Activated gamma-delta T cell treated with anti-CD3 and anti-CD28 coated beads, Interleukin-2, amount 50 U/mL, for 16 hours (primary cell): Measurements from ENCODE around the gene PBX1.

Experiments
- DNase-seq: peaks from one replicate; pipeline ENCODE4 v3.0.0-alpha.2; 2020; ENCODE audit warnings: low read depth

The PBX1 gene

DNA sequence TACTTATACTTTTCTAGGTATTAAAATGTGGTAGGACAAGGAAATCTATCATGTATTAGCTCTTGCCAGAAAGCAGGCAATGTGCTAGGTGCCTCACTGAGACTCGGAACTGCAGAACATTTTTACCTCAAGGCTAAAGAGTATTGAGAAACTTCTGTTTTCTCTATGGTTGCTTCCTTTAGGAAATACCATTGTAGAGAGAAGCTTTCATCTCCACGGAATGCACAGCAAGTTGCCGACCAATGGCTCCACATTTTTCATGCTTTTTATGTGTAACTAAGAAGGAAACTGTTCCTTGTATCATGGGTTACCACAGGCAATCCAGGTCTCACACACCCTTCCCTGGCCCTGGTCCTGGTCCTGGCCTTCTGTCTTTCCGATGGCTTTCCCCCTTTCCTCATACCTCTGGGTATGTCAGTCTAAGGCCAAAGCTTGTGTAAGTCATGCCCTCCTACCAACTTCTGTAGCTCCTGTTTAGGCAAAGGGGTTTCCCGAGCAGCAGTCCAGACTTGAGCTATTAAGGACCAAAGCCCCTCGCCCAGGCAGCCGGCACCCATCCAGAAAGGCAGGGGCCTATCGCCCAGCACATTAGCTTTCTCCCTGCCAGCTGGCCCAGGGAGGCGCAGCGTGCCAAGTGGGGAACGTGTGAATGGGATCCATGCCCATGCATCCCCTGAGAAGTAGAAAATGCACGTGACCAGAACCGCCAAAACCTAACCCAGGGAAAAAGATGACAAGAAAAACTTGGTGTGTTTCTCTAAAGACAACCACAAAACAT is 225.0 kb downstream of the PBX1 start:
- no peak for DNase-seq

DNA sequence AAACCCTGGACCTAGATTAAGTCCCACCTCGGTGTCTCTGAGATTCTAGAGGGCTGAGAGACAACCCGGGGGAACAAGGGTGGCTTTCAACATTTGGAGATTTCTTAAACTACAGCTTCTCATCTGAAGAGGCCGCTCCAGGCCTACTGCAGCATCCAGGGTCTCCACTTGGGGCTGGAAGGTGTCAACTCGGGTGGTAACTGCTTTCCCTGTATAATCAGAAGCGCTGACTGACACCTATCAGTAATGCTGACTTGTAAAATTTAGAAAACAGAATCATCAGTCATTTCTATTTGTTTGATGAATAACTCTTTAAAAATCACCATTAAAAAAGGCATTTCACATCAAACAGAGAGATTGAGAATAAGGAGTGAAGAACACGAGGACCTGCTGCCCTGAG is 226.0 kb downstream of the PBX1 start:
- no peak for DNase-seq

DNA sequence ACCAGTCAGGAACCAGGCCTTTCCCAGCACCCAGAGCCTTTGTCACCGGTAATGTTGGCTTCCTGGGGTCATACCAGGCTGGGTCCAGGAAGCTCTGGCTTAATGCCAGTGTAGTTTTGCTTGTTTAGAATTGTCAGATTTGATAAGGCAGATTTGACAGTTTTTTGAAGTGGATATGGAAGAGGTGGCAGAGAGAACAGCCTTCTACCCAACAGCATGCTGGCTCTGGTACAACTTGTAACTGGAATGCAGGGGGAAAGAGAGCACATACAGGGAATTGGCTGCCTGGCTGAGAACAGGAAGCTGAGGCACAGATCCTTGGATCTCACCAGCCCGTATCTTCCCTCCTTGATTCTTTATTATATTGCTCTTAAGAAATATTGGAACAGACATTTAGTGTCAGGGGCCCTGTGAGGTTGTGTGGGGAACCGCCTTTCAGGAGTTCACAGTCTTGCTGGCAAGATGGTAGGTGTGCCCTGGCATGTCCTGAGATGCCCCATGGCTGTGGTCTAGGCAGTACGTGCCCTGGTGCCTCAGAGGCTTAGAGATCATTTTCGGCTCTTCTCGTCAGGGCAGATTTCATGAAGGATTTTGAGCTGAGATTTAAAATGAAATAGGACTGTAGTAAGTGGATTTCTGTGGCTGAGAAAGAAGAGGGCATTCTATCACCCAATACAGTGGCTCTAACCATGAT is 227.0 kb downstream of the PBX1 start:
- no peak for DNase-seq

DNA sequence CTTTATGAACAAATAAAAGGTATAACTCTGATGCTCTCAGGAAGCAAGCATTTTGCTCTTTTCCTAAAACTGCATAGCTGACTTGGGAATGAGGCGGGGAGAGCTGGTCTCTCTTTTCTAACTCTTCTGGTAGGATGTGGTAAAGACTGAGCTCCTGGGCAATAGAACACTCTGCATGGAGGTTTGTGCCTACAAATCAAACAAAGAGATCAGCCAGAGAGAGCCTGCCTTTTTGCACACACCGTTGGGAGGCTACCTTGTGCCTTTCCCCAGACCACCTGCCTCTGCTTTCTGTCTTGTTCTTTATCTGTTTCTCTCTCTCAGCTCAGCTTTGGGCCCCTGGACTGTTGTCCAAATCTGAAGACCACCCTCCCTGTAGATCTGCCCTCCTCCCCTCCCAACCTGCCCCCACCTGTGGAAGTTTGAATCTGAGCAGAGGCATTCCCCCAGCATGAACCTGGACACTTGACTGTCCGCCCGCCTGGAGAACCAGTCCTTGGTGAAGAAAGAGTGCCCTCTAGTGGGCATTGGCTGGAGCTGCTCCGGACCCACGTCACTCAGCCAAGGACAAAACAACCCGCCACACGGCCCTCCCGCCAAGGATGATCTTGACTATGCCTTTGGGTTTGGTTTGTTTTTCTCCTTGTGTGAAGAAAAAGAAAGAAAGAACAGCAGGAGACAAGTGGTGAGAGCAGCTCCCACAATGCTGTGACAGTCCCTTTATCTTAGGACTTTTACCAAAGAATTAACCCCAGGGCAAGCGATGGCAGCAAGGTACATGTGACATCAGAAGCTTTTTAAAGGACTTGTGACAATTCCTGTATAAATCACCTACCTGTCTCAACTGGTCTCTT is 228.2 kb downstream of the PBX1 start:
- DNase-seq = peak; percentile 2

DNA sequence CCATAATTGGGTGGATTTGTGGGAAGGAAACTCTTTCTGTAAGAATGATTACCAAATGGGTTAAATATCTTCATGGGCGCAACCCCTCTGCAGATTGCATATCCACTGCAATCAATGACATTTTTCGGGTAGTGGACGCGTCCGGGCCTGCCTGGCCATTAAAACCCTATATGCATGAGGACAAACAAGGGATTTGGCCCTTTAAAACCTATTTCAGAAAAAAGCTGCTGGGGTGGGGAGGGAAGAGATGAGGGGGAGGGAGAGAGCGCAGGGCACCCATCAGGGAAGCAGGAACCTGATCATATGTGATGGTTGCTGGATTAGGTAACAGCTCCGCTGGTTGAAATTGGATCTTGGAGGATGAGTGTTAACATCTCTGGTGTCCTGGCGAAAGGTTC is 228.8 kb downstream of the PBX1 start:
- DNase-seq = no peak

DNA sequence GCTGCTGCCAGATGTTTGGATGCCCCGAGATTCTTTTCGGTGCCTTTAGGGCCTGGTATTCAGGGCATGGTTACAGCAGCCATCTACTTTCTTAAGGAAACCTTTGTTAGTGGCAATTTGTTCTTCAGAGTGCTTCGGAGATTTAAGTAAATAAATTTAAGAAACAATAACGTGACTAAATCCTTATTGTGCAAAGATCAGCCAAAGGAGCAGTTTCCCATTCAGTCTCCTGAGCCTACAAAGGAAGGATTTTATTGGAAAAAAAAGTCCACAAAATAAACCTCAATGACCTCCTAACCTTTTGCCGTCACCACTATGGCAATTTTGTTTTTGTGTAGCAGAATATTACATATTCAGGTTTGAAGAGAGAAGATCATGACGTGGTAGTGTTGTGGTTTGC is 231.1 kb downstream of the PBX1 start:
- no peak for DNase-seq

DNA sequence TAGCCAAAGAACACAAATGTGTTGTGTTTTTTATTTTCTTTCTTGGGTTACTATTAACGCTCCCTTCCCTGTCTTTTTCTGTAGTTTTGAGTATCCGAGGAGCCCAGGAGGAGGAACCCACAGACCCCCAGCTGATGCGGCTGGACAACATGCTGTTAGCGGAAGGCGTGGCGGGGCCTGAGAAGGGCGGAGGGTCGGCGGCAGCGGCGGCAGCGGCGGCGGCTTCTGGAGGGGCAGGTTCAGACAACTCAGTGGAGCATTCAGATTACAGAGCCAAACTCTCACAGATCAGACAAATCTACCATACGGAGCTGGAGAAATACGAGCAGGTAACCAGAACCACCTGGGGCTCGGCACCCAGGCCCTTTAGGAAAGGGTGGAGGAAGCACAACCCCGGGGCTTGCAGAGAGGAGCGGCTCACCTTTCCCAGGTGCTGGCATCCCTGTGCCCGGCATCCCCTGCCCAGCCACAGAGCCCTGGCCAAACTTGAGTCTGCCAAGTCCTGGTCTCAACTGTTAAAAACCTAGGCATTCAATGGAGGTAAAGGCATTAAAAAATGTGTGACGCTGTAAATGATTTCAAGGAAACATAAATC is 233.5 kb downstream of the PBX1 start:
- no peak for DNase-seq

DNA sequence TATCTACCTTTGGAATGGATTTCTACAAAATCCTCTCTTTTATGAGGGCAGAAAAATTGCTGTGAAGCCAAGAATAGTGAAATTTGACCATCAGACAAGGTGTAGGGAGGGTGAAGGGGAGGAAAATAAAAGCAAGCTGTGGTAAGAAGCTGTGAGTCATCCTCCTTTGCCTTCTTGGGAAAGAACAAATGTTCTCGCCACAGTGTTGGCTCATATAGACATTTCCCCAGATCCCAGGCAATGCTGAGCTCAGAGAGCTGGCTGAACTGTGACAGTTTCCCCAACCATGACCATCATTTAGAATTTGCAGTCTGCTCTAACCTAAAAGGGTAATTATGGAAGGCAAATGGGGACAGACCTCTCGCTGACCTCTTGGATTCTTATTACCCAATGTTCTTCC is 235.4 kb downstream of the PBX1 start:
- no peak for DNase-seq

DNA sequence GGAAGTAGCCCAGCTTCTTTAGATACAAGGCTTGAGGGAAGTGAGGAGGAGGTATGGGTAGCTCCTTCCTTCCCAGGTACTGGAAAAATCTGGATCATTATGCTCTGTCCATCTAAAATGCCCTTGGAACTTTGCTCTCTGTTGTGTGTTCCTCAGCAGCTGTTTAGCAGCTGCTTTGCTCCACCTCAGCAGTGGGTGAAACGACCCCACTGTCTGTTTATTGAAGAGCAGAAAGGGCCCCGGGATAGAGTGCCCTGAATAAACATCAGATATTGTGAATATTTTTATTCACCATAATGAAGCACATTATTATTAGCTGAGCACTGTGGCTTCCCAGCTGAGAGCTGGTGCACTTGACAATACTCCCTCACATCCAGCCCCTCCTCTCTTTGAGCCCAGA is 237.9 kb downstream of the PBX1 start:
- no peak for DNase-seq

DNA sequence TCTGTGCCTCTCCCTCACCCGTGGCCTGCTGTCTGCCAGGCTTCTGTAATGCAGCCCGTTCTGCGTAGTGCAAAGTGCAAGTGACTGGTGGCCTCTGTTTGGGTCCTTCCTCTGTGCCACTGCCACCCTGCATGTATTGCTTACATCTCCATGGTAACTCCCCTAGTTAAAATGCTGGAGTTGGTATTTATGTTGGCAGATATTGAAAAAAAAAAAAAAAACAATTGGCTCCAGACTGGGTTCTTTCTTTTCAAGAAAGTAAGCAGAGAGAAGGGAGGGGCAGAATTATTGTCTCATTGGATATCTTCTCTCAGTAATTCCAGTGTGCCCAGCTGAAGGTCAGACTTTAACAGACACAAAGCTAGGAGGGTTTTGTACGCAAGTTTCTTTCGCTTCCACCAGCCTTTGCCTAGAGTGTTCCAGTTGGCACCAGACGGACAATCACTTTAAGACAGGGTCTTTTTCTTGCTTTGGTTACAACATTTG is 242.3 kb downstream of the PBX1 start:
- DNase-seq = no peak

DNA sequence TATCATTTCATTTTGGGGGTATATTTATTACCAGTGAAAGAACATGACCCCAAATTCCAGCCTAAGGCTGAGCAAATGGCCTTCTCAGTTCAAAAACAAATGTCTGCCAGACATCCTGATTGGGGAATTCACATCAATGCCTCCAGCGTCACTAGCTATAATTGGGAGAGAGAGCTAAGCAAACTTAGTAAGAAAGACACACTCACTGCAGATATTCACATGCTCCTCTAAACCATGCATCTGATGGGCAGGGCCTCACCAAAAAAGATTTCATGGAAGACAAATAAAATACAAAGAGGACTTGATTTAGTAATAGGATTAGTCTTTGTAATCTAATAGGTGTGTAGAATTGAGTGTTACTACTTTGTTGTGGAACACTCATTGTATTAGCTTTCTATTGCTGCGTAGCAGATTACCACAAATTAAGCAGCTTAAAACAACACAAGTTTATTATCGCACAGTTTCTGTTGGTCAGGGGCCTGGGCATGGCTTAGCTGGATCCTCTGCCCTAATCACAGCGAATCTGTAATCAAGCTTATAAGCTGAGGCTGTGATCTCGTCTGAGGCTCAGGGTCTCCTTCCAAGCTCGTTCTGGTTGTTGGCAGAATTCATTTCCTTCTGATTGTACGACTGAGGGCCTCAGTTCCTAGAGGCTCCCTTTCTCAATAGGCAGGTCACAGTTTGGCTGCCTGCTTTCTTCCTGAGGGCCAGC is 243.0 kb downstream of the PBX1 start:
- DNase-seq = no peak

DNA sequence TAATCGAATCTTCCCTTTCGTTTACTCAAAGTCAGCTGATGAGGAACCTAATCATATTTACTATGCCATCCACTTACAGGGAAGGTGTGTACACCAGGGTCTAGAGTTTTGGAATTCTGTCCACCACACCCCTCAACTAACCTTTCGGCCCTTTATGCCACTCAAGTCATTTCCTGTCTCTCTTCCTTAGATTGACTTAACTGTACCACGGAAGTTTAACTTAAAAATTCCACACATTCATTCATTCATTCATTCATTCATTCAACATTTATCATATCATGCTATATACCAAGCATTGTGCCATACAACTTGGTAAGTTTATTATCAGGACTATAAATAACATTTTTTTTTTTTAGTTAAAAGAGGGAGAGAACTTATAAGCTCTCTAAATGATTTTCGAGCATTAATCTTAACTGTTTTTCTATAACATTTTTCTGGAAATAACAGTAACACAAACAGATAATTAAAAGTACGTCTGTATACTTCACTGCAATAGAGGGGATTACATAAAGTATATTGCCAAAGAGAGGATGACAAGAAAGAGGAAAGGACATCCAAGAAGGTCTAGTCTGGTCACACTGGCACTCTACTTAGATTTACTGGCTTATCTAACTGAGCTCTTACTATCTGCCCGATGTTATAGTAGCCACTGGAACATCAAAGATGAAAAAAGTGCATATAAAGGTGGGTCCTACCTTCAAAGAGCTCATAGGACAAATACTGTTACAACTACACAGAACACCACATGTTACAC is 243.7 kb downstream of the PBX1 start:
- DNase-seq = no peak

DNA sequence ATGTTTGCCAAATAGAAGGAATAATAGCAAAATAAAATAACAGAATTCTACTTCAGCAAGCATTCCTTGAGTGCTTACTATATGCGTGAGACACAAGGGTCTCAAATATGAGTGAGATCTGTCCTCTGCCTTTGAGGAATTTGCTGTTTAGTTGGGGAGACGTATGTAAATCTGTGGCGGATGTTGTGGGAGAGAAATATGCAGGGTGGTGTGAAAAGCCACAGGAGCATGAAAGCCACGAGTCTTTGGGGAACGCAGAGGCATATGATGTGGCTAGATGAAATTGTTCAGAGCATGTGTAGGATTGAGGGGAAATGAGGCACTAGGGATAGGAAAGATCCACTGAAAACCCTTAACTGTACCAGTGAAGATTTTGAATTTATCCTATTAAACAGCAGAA is 244.4 kb downstream of the PBX1 start:
- no peak for DNase-seq

DNA sequence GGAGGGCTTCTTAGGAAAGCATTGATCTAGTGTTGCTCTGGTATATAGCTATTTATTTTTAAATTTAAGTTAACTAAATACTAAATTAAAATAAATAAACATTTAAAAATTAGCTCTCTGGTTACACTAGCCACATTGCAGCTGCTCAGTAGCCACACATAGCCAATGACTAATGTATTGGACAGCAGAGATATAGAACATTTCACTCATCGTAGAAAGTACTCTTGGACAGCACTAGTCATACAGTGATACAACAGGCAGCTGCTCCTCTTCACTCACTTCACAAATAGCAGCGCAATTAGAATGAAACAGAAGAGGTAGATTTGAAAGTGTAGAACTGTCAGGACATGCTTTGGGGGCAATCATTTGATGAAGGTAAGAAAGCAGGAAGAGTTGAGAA is 245.4 kb downstream of the PBX1 start:
- DNase-seq = no peak

DNA sequence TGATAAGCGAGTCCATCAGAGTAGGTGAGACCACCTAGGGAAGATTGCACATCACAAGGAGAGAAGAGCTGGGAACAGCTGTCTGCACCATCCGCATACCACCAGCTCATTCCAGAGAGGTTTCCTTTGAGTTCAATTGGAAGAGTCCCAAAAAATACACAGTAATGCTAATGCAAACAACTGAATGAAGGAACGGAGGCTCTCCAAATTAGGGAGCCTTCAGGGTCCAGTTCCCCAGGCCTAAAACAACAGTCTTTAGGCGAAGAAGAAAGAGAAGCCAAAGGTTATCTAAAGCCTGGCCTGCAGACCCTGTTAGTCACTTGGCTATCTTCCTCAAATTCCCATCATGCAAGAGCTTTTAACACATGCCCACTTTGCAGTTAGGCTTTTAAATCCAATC is 246.4 kb downstream of the PBX1 start:
- no peak for DNase-seq

DNA sequence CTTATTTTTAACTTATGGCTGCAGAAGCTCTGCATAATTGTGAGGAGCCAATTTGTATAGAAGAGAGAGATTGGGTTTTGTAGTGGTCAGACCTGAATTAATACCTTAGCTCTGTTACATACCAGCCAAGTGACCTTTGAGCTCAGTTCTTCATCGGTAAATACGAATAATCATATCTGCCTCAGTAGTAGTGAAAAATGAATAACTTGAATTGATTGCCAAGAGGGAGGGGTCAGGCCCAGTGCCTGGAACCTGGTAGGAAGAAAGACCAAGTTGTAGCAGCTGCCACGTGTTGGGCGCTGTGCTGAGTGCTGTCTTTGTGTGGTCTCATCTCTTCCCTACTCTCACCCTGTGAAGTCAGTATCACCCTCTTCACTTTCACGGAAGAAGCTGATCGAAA is 247.5 kb downstream of the PBX1 start:
- no peak for DNase-seq

DNA sequence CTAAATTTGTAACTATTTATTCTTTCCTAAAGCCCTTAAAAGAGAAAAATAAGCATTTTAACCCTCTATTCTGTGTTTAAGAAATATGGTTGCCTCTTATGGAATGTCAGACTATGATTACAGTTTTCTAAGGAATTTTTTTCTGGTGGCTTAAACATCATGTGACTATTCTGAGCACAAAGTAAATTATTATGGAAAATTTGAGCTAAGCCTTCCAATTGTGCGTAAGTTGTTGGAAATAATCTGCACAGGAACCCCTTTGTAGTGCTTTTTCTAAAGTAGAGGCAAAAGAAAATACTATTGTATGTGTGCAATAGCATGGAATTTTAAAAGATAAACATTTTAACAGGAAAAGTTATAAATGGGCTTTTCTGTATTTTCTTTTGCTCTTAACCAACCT is 254.8 kb downstream of the PBX1 start:
- no peak for DNase-seq

DNA sequence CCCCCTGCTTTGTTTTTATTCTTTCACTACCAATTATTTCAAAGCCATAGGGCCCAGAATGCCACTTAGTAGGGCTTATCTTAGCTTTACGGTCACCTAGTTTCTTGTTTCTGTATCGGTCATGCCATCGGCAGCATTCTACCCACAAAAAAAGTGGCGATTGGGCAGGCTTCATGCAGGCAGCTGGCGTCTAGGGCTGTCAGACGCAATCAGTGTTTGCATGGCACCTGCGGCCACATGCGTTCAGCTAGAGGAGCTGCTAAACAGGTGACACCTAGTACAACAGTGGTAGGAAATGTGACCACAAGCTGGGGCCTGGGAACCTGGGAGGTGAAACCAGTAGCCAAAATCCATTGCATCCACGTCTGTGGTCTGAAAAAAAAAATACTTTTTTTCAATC is 262.7 kb downstream of the PBX1 start:
- no peak for DNase-seq

DNA sequence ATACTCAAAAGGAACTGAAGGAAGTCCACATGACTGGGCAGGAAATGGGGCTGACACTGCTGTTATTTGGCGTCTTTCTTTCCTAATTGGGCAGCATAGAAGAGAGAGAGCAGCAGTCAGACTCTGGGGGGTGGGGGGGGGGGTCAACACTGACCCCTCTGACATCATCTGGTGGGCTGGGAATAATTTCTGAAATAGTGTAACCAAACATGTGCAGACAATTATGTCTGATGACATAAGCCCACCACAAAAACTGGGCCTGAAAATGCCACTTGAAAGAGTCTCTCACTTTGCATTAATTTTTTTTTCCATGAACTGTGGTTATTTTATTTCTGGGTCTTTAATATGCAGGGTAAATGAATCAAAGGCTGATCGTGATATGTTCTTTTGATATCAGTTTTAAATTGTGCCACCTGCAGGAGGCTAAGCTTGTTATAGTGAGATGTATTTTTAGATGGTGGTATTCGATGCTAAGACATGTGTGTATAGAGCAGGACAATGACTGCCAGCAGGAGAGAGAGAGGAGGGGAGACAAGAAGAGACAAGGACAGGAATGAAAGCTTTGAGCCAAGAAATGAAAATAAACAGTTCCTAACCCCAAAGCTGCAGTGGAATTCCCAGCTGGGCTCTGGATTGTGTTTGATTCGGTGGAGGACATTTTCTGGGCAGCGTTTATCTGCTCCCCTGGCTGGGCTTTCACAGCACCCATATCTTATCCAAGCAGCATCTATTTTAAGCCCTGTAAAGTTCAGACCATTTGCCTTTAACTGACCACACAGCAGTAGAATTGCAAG is 264.7 kb downstream of the PBX1 start:
- DNase-seq = no peak

DNA sequence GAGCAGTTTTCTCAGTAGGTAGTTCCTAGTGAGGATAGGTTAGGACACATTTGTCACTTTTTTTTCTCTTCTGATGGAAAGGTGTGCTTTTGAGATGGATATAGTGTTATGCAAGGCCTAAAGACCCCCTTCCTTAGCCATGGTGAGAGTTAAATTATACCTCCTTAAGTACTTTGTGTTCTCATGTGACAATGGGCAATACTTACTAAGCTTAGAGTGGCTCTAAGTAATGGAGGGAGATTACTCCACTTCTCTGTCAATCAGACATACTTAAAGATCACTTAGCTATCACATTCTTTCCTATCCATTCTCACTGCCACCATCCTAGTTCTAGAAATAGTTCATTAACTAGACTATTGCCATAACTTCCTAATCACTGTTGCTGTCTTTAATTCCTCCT is 265.6 kb downstream of the PBX1 start:
- DNase-seq = no peak
